Islet of Langerhans (tissue), 1 donor: ENCODE results near the gene SERPINB8.

Source experiments
- FAIRE-seq: peaks from one replicate; lab custom pipeline; 2011; peaks lifted over from hg19 to GRCh38; lab: Jason Lieb, UNC

SERPINB8 gene

GRCh38 chr18:64017870-64018269 is 48.0 kb downstream of the SERPINB8 start:
- FAIRE-seq: peak; percentile 84

- no peak for FAIRE-seq
Measured at GRCh38 chr18:64019922-64020756, 50.3 kb downstream of the SERPINB8 start.

- no peak for FAIRE-seq
Measured at GRCh38 chr18:64026350-64026749, 56.5 kb downstream of the SERPINB8 start.

GRCh38 chr18:64027931-64028695 is 58.2 kb downstream of the SERPINB8 start:
- FAIRE-seq: no peak

- no peak for FAIRE-seq
Measured at GRCh38 chr18:64029096-64029495, 59.2 kb downstream of the SERPINB8 start.

- no peak for FAIRE-seq
Measured at GRCh38 chr18:64031411-64031810, 61.5 kb downstream of the SERPINB8 start.

GRCh38 chr18:64032312-64032711 is 62.4 kb downstream of the SERPINB8 start:
- no peak for FAIRE-seq

GRCh38 chr18:64037812-64038414 is 68.0 kb downstream of the SERPINB8 start:
- FAIRE-seq: peak; percentile 96
